Heart right ventricle (tissue), 16 donors: ENCODE measurements around the gene OSBPL8. TPM values are rescaled to one million over a fixed set of nuclear protein-coding genes. Genes with fewer than 3 reads are reported as not detected.

ENCODE experiments used
- ATAC-seq, 8 donors: fragments of 200-7000 bp; cut with Tn5 transposase; one replicate each; pipeline ENCODE4 v1.9.1; 2020; ENCODE audit warnings: mild to moderate bottlenecking in 8 of 8, moderate library complexity in 8 of 8, moderate number of reproducible peaks in 1 of 8
- DNase-seq, 2 donors: peaks; one replicate each; pipeline ENCODE4 v3.0.0-alpha.2; 2020
- H3K27ac ChIP-seq, 10 donors: fragments of 200-600 bp; sonication (generic) in 2 of 10; one replicate each; pipeline versions ENCODE4 v1.5.0 to v1.8.0; 2020 to 2022; ENCODE audit warnings: mild to moderate bottlenecking in 3 of 10
- H3K27me3 ChIP-seq, 7 donors: fragments of 200-600 bp; one replicate each; pipeline ENCODE4 v1.8.0; 2021 to 2022; ENCODE audit warnings: mild to moderate bottlenecking in 2 of 7
- H3K36me3 ChIP-seq, 9 donors: fragments of 200-600 bp; sonication (generic) in 1 of 9; one replicate each; pipeline versions ENCODE4 v1.5.0 to v1.8.0; 2020 to 2022; ENCODE audit warnings: mild to moderate bottlenecking in 2 of 9
- H3K4me1 ChIP-seq, 9 donors: fragments of 200-600 bp; sonication (generic) in 1 of 9; one replicate each; pipeline versions ENCODE4 v1.5.0 to v1.8.0; 2020 to 2022; ENCODE audit warnings: mild to moderate bottlenecking in 4 of 9
- H3K4me3 ChIP-seq, 10 donors: fragments of 200-600 bp; sonication (generic) in 2 of 10; one replicate each; pipeline versions ENCODE4 v1.5.0 to v1.8.0; 2020 to 2022; ENCODE audit warnings: mild to moderate bottlenecking in 7 of 10, moderate library complexity in 2 of 10
- H3K9me3 ChIP-seq, 11 donors: fragments of 200-600 bp in 10 of 11; sonication (generic) in 2 of 11; one replicate each; pipeline versions ENCODE4 v1.5.0 to v1.8.0; 2013 to 2022; ENCODE audit warnings: mild to moderate bottlenecking in 2 of 11, control low read depth in 1 of 11, moderate library complexity in 1 of 11
- WGBS, 2 donors: extraction: QIAGEN DNeasy Blood & Tissue Kit; methylation state at CpG; one replicate each; pipeline ENCODE4 v1.1.7; 2013; ENCODE audit warnings: inconsistent platforms in 1 of 2; 5-methylcytosine and 5-hydroxymethylcytosine counted together
- intact Hi-C, 10 donors: fragments of 100-400 bp; cut with DNase I; formaldehyde crosslinking; loops; one replicate each; pipeline versions ENCODE4 v1.11.1 to v1.14.2; 2022
- polyA plus RNA-seq, 2 donors: library from polyadenylated mRNA; stranded (reverse); fragments of 200-250 nt; gene quantifications; one replicate each; pipeline ENCODE4 v1.2.3, GENCODE V29; 2013
- total RNA-seq, 10 donors: library from RNA; stranded (reverse); fragmentation: NEBNext Ultra II Directional in 3 of 10; extraction: Animal tissue kit (Norgen Biotek cat#: 25700) in 3 of 10; gene quantifications; one replicate each; pipeline versions ENCODE4 v1.2.1 to v1.2.4, GENCODE V29; 2021 to 2023
- TF ChIP-seq, protein P1 (sequence below), 9 donors: fragments of 200-600 bp; sonication (generic) in 2 of 9; IDR thresholded peaks; one replicate each; pipeline versions ENCODE4 v1.5.0 to v1.8.0; 2021 to 2022; ENCODE audit warnings: antibody characterized with exemption in 9 of 9, mild to moderate bottlenecking in 5 of 9, moderate library complexity in 1 of 9
- donor health status: Arrhythmogenic right ventricular cardiomyopathy.
- donor health status: ischemic (EF 13 %, LVEDD 7.1; RV severe dilation, severe dysfunction).
- donor health status: healthy with polysubstance abuse.
- donor health status: DM: no; HTN: yes; CAD: no.
- donor health status: DM: no; HTN: no; CAD: no.
- donor health status: ischemic (EF 25% LVEDD 6.9; RV normal size, moderate dysfunction).
- donor health status: ischemic (EF 25% LVEDD 5.7; RV mildly dilated, moderate dysfunction).
- donor health status: healthy.
- donor health status: DM: yes; HTN: yes; CAD: no.
- donor health status: Ischemic cardiomyopathy.
- donor health status: ischemic (EF 35%, LVEDD 5.7; RV mildly dilated, moderate dysfunction).
- donor health status: nonischemic (EF 11% LVEDD 7.7; RV severe dilation, severe dysfunction).
- donor health status: DM: yes; HTN: yes; CAD: no.
- donor health status: PGD.
- donor health status: ischemic (EF 29% LVEDD 5.4; RV normal size, mild dysfunction).
- donor health status: nonischemic (EF 23%, LVEDD 6.1; RV moderate dilation, normal function).

Gene OSBPL8
- total and polyA plus RNA-seq, 12 donors = 5.6 to 50.0 (median 33.3) TPM

DNA sequence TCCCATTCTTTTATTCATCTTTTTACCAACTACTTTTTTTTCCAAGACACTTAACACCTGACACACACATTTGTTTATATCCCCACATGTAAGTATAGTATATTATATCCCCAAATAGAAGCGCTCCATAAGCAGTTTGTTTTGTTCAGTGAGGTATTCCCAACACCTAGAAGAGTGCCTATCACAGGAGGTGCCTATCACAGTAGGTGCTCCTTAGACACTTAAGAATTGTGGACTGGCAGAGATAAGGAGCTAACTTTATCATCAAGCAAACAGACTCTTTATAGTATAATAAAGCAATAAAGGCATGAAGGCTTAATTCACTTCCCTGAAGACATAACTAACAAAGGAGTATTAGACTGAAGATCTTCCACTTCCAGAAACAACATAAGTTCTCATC lies 29.1 kb downstream of the OSBPL8 start:
- H3K36me3 ChIP-seq = peaks cover 0 to 13% (median 0%) of the 10 kb centered on the region in 9 donors
- no peak overlapping the region for H3K4me3 ChIP-seq
- H3K4me1 ChIP-seq = peaks cover 0 to 38% (median 6%) of the 10 kb centered on the region in 9 donors
- H3K9me3 ChIP-seq = peaks cover 0 to 10% (median 0%) of the 10 kb centered on the region in 11 donors
- TF ChIP-seq, protein P1, sequence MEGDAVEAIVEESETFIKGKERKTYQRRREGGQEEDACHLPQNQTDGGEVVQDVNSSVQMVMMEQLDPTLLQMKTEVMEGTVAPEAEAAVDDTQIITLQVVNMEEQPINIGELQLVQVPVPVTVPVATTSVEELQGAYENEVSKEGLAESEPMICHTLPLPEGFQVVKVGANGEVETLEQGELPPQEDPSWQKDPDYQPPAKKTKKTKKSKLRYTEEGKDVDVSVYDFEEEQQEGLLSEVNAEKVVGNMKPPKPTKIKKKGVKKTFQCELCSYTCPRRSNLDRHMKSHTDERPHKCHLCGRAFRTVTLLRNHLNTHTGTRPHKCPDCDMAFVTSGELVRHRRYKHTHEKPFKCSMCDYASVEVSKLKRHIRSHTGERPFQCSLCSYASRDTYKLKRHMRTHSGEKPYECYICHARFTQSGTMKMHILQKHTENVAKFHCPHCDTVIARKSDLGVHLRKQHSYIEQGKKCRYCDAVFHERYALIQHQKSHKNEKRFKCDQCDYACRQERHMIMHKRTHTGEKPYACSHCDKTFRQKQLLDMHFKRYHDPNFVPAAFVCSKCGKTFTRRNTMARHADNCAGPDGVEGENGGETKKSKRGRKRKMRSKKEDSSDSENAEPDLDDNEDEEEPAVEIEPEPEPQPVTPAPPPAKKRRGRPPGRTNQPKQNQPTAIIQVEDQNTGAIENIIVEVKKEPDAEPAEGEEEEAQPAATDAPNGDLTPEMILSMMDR (IDR thresholded peaks at IDR 0.05) = no peak
- H3K27ac ChIP-seq = no peak overlapping the region
- ATAC-seq (no peak), DNase-seq (no peak)
- intact Hi-C loops = no loop called here
- no peaks in the 10 kb centered on the region for H3K27me3 ChIP-seq
- 96% methylated on average over 1 of the region's 1 CpG for WGBS, 2 donors

DNA sequence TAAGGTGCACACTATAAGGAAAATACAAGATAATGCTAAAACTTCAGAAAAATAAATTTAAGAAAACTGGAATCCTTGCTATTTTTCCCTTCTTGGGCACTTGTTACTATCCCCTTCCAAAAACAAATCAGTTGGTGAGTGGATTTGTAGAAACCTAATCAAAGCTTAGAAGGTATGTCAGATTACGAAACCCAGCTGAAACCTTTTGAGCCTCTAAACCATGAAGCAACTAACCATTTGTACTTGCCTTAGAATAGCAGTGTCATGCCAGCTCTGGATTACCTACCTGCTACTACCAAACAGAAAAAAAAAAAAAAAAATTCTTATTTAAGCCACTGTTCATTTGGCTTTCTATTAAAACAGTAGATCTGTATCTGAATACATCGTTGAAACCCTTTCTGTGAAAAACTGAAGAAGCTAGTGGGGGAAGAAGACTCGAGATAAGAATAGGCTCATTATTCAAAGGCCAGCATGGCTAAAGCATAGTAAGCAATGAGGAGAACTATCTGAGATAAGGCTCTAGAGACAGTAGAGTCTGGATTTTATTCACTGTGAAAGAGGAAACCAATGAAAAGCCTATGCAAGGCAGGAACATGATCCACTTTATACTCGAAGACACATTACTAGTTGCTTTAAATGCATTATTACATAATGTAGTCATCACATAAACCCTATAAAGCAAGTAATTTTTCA lies 30.2 kb downstream of the OSBPL8 start:
- Histone ChIP-seq H3K4me3 (no peak overlapping the region), H3K4me1 (peaks cover 0 to 38% (median 6%) of the 10 kb centered on the region in 9 donors), H3K36me3 (peaks cover 0 to 13% (median 0%) of the 10 kb centered on the region in 9 donors), H3K27me3 (no peaks in the 10 kb centered on the region), H3K9me3 (peaks cover 0 to 5% (median 0%) of the 10 kb centered on the region in 11 donors), H3K27ac (no peak overlapping the region)
- TF ChIP-seq, protein P1 (IDR thresholded peaks at IDR 0.05) = no peak
- peak in 1 of 8 donors; percentile 26 for ATAC-seq
- no peak for DNase-seq
- intact Hi-C loops = no loop called here
- 59 to 65% methylated on average over 4 of the region's 4 CpGs for WGBS, 2 donors

DNA sequence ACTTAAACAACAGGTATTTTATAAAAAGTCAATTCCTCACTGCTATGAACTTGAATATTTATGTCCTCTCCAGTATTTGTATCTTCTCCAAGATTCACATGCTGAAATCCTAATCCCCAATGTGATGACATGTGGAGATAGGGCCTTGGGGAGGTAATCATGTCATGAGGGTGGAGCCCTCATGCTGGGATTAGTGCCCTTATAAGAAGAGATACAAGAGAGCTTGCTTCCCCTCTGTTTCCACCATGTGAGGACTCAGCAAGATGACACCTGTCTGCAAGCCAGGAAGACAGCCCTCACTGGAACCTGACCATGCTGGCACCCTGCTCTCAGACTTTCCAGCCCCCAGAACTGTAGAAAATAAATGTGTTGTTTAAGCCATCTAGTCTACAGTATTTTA lies 36.2 kb downstream of the OSBPL8 start:
- H3K4me1 ChIP-seq = peaks cover 0 to 21% (median 0%) of the 10 kb centered on the region in 9 donors
- H3K27ac ChIP-seq = no peak overlapping the region
- TF ChIP-seq, protein P1 (IDR thresholded peaks at IDR 0.05) = no peak
- intact Hi-C loops = no loop called here
- no peak overlapping the region for H3K4me3 ChIP-seq
- H3K36me3 ChIP-seq = peaks cover 0 to 9% (median 0%) of the 10 kb centered on the region in 9 donors
- peaks cover 0 to 9% (median 0%) of the 10 kb centered on the region in 11 donors for H3K9me3 ChIP-seq
- no peak for DNase-seq
- H3K27me3 ChIP-seq = no peaks in the 10 kb centered on the region
- ATAC-seq = no peak

DNA sequence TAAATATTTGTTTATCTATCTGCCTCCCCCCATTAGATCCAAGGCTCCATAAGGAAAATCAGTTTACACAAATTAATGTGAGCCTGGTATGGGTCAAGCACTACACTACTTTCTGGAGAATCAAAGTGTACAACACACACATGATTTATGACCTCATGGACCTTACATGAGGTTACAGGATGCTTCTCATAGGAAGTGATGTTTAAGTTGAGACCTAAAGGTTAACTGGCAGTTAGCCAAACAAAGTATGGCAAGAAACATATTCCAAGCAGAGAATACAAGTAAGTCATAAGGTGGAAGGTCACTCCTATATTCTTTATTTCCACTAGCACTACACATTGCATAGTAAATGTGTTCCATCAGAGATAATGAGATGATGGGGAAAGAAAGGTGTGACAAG lies 39.2 kb downstream of the OSBPL8 start:
- ATAC-seq (no peak), DNase-seq (no peak)
- Histone ChIP-seq H3K4me3 (no peak overlapping the region), H3K4me1 (peaks cover 0 to 21% (median 0%) of the 10 kb centered on the region in 9 donors), H3K9me3 (peaks cover 0 to 3% (median 0%) of the 10 kb centered on the region in 11 donors), H3K27me3 (no peaks in the 10 kb centered on the region), H3K27ac (no peak overlapping the region), H3K36me3 (peaks cover 0 to 5% (median 0%) of the 10 kb centered on the region in 9 donors)
- TF ChIP-seq, protein P1 (IDR thresholded peaks at IDR 0.05) = no peak
- intact Hi-C loops = no loop called here
